Liver (tissue), 9 donors: ENCODE results near the gene CLCF1. TPM values are rescaled to one million over a fixed set of nuclear protein-coding genes. Genes with fewer than 3 reads are reported as not detected.

Experiments used
- DNase-seq: peaks from one replicate; pipeline ENCODE4 v3.0.0-alpha.2; 2017; ENCODE audit warnings: low spot score
- H3K27ac ChIP-seq, 2 donors: one replicate each; pipeline ENCODE4 v1.7.0; 2013; ENCODE audit warnings: inconsistent platforms in 2 of 2, low read length in 2 of 2, control low read depth in 1 of 2, low read depth in 1 of 2, mild to moderate bottlenecking in 1 of 2
- H3K27me3 ChIP-seq, 4 donors: one replicate each; pipeline versions ENCODE4 v1.6.1 to v1.7.0; 2013; ENCODE audit warnings: low read length in 3 of 4, inconsistent platforms in 1 of 4, mild to moderate bottlenecking in 1 of 4, moderate library complexity in 1 of 4; ENCODE audit not compliant: control insufficient read depth in 4 of 4, insufficient read depth in 4 of 4
- H3K36me3 ChIP-seq, 4 donors: one replicate each; pipeline versions ENCODE4 v1.6.1 to v1.7.0; 2013; ENCODE audit warnings: low read length in 3 of 4, mild to moderate bottlenecking in 3 of 4, low read depth in 1 of 4, moderate library complexity in 1 of 4; ENCODE audit not compliant: control insufficient read depth in 4 of 4, insufficient read depth in 3 of 4
- H3K4me1 ChIP-seq, 4 donors: one replicate each; pipeline versions ENCODE4 v1.6.1 to v1.7.0; 2013; ENCODE audit warnings: low read length in 3 of 4, mild to moderate bottlenecking in 3 of 4, moderate library complexity in 1 of 4; ENCODE audit not compliant: control insufficient read depth in 4 of 4, insufficient read depth in 4 of 4
- H3K4me3 ChIP-seq, 3 donors: one replicate each; pipeline versions ENCODE4 v1.6.1 to v1.7.0; 2013; ENCODE audit warnings: low read length in 3 of 3, control low read depth in 1 of 3, low read depth in 1 of 3, mild to moderate bottlenecking in 1 of 3
- H3K9ac ChIP-seq, 2 donors: one replicate each; pipeline ENCODE4 v1.7.0; 2013; ENCODE audit warnings: low read length in 2 of 2, mild to moderate bottlenecking in 2 of 2, moderate library complexity in 2 of 2, control low read depth in 1 of 2, low read depth in 1 of 2
- H3K9me3 ChIP-seq, 4 donors: one replicate each; pipeline versions ENCODE4 v1.6.1 to v1.7.0; 2013; ENCODE audit warnings: low read length in 3 of 4; ENCODE audit not compliant: control insufficient read depth in 4 of 4
- EGR1 ChIP-seq, 2 donors: IDR thresholded peaks; 2 replicates each; pipeline ENCODE4 v1.6.1; 2016 to 2018; ENCODE audit warnings: antibody characterized with exemption in 2 of 2, low read depth in 2 of 2
- FOXA1 ChIP-seq: IDR thresholded peaks from 2 replicates; pipeline ENCODE4 v1.6.1; 2016; ENCODE audit warnings: antibody characterized with exemption
- FOXA2 ChIP-seq: IDR thresholded peaks from 2 replicates; pipeline ENCODE4 v1.6.1; 2016; ENCODE audit warnings: antibody characterized with exemption
- GABPA ChIP-seq, 2 donors: IDR thresholded peaks in 1 of 2; conservative IDR thresholded peaks in 1 of 2; 2 replicates each; pipeline ENCODE4 v1.6.1; 2016; ENCODE audit warnings: antibody characterized with exemption in 2 of 2, mild to moderate bottlenecking in 1 of 2, moderate library complexity in 1 of 2
- HNF4A ChIP-seq, 2 donors: conservative IDR thresholded peaks; 2 replicates each; pipeline ENCODE4 v1.6.1; 2016; ENCODE audit warnings: antibody characterized with exemption in 2 of 2, mild to moderate bottlenecking in 2 of 2
- HNF4G ChIP-seq: IDR thresholded peaks from 2 replicates; pipeline ENCODE4 v1.6.1; 2016; ENCODE audit warnings: antibody characterized with exemption
- NR2F2 ChIP-seq: IDR thresholded peaks from 2 replicates; pipeline ENCODE4 v1.6.1; 2016; ENCODE audit warnings: antibody characterized with exemption
- RAD21 ChIP-seq, 2 donors: IDR thresholded peaks; 2 replicates each; pipeline ENCODE4 v1.6.1; 2016; ENCODE audit warnings: antibody characterized with exemption in 2 of 2, mild to moderate bottlenecking in 2 of 2
- RXRA ChIP-seq, 2 donors: IDR thresholded peaks; 2 replicates each; pipeline ENCODE4 v1.6.1; 2017 to 2018; ENCODE audit warnings: antibody characterized with exemption in 2 of 2, mild to moderate bottlenecking in 1 of 2
- SP1 ChIP-seq: IDR thresholded peaks from 2 replicates; pipeline ENCODE4 v1.6.1; 2018; ENCODE audit warnings: antibody characterized with exemption, mild to moderate bottlenecking
- TAF1 ChIP-seq: conservative IDR thresholded peaks from 2 replicates; pipeline ENCODE4 v1.6.1; 2016; ENCODE audit warnings: antibody characterized with exemption, mild to moderate bottlenecking
- YY1 ChIP-seq: IDR thresholded peaks from 2 replicates; pipeline ENCODE4 v1.6.1; 2016; ENCODE audit warnings: antibody characterized with exemption, mild to moderate bottlenecking
- WGBS: extraction: QIAGEN DNeasy Blood & Tissue Kit; methylation state at CpG from one replicate; pipeline ENCODE4 v1.1.7; 2013; 5-methylcytosine and 5-hydroxymethylcytosine counted together
- polyA plus RNA-seq, 2 donors: library from polyadenylated mRNA; stranded (reverse) in 1 of 2; unstranded in 1 of 2; fragments of 200-250 nt in 1 of 2; fragments of >200 nt in 1 of 2; fragmentation: Nextera tagmentation in 1 of 2; extraction: Ambion mirVana in 1 of 2; gene quantifications; one replicate each; pipeline versions ENCODE4 v1.2.1 to v1.2.3, GENCODE V29; 2013 to 2015
- total RNA-seq, 2 donors: library from RNA; depleted of rRNA; stranded (reverse); fragments of >200 nt; gene quantifications; one replicate each; pipeline ENCODE4 v1.2.3, GENCODE V29; 2014
- TF ChIP-seq, protein P1 (sequence below): fragments of 150-350 bp; IDR thresholded peaks from 2 replicates; pipeline ENCODE4 v1.5.1; 2017; ENCODE audit warnings: improper control_type of control experiment, low read depth, low read length; ENCODE audit not compliant: missing input control
- TF ChIP-seq, protein P2 (sequence below): IDR thresholded peaks from 2 replicates; pipeline ENCODE4 v1.6.1; 2016; ENCODE audit warnings: antibody characterized with exemption
- TF ChIP-seq, protein P3 (sequence below): IDR thresholded peaks from 2 replicates; pipeline ENCODE4 v1.6.1; 2016; ENCODE audit warnings: antibody characterized with exemption
- TF ChIP-seq, protein P4 (sequence below): IDR thresholded peaks from 2 replicates; pipeline ENCODE4 v1.6.1; 2016; ENCODE audit warnings: antibody characterized with exemption, mild to moderate bottlenecking
- TF ChIP-seq, protein P5 (sequence below): IDR thresholded peaks from 2 replicates; pipeline ENCODE4 v1.6.1; 2016; ENCODE audit warnings: antibody characterized with exemption
- donor health status: healthy.
- donor health status: healthy.
- donor health status: healthy.
- donor health status: healthy.
- donor health status: healthy.

The CLCF1 gene
- total and polyA plus RNA-seq, 4 donors: 0.14 to 1.8 (median 0.20) TPM

DNA sequence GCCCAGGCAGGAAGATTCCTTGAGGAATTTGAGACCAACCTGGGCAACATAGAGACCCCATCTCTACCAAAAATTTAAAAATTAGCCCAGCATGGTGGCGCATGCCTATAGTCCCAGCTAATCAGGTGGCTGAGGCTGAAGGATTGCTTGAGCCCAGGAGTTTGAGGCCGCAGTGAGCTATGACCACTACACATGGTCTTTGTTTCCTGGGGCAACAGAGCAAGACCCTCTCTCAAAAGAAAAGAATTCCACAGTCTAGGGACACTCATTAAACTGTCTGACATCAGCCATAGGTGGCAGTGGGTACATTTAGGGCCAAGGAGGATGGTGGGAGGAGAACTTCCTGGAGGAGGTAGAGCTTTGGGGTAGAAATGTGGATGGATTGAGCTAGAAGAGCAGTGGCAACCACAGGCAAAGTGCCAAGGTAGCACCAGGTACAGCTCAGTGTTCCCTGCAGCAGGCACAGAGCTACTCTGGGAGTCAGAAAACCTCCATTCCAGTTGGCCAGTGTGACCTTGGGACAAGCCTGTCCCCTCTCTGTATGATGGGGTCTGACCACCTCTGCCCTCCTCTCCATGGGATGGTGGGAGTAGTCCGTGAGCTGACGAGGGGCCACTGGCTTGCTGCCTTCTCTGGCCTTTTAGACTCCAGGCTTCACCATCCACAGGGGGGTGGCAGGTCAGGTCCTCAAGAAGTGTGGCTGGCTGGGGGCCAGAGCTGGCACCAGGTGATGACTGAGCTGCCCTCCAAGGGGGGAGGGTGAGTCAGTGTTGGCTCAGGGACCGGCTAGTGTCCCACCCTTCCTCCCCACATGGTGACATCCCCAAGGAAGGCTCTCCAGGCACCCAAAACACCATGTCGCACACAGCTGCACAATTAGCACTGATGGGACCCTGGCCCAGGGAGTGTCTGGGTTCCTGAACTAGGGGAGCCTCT, 3.7 kb upstream of the CLCF1 start (continued):
- TF ChIP-seq, protein P1, sequence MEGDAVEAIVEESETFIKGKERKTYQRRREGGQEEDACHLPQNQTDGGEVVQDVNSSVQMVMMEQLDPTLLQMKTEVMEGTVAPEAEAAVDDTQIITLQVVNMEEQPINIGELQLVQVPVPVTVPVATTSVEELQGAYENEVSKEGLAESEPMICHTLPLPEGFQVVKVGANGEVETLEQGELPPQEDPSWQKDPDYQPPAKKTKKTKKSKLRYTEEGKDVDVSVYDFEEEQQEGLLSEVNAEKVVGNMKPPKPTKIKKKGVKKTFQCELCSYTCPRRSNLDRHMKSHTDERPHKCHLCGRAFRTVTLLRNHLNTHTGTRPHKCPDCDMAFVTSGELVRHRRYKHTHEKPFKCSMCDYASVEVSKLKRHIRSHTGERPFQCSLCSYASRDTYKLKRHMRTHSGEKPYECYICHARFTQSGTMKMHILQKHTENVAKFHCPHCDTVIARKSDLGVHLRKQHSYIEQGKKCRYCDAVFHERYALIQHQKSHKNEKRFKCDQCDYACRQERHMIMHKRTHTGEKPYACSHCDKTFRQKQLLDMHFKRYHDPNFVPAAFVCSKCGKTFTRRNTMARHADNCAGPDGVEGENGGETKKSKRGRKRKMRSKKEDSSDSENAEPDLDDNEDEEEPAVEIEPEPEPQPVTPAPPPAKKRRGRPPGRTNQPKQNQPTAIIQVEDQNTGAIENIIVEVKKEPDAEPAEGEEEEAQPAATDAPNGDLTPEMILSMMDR: no peak
- TF ChIP-seq TAF1 (no peak), GABPA (IDR thresholded peaks at IDR 0.05 in 1 of 2, conservative IDR thresholded peaks at IDR 0.05 in 1 of 2) (no peak), NR2F2 (no peak), FOXA1 (no peak), HNF4A (conservative IDR thresholded peaks at IDR 0.05) (no peak)

DNA sequence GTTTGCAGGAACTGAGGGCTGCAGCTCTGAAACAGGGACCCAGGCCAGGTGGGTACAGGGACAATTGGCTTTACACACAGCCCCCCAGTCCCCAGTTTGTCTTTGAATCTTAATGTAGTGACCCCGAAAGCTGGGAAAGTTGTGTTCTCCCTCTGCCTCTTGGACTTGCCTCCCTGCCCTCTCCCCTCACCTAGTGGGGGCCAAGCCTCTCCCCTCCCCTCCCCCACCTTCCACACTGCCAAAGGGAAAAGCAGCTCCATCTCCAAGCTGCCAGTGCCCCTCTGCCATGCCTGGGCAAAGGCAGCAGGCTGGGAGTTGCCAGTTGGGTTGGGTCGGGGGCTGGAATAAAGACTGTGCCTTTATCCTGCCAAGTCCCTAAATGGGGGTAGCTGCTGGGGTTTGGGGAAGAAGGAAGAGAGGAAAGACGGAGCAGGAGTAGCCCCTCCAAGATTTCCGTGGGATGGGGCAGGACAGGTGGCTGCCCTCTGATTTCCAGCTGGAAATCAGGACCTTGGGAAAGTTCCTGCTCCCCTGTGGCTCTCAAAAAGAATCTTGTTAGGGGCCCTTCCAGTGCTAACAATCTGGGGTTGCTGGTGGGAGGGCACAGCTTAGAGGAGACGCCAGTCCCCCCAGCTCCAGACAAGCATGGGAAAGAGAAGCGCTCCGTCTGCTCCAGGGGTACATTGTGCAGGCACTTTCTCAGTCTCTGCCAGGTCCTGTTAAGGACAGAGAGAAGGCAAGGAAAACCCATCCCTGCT, 2.8 kb upstream of the CLCF1 start:
- no peaks in the 10 kb centered on the region for H3K9me3 ChIP-seq
- H3K36me3 ChIP-seq: no peaks in the 10 kb centered on the region
- no peak overlapping the region for H3K27ac ChIP-seq
- H3K9ac ChIP-seq: no peak overlapping the region
- H3K4me1 ChIP-seq: peaks cover 8 to 24% (median 10%) of the 10 kb centered on the region in 4 donors
- H3K4me3 ChIP-seq: no peak overlapping the region
- 72% methylated on average over 7 of the region's 7 CpGs for WGBS
- TF ChIP-seq, protein P2, sequence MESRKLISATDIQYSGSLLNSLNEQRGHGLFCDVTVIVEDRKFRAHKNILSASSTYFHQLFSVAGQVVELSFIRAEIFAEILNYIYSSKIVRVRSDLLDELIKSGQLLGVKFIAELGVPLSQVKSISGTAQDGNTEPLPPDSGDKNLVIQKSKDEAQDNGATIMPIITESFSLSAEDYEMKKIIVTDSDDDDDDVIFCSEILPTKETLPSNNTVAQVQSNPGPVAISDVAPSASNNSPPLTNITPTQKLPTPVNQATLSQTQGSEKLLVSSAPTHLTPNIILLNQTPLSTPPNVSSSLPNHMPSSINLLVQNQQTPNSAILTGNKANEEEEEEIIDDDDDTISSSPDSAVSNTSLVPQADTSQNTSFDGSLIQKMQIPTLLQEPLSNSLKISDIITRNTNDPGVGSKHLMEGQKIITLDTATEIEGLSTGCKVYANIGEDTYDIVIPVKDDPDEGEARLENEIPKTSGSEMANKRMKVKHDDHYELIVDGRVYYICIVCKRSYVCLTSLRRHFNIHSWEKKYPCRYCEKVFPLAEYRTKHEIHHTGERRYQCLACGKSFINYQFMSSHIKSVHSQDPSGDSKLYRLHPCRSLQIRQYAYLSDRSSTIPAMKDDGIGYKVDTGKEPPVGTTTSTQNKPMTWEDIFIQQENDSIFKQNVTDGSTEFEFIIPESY: no peak
- TF ChIP-seq, protein P1: no peak
- TF ChIP-seq, protein P3, sequence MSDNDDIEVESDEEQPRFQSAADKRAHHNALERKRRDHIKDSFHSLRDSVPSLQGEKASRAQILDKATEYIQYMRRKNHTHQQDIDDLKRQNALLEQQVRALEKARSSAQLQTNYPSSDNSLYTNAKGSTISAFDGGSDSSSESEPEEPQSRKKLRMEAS: no peak
- TF ChIP-seq GABPA (IDR thresholded peaks at IDR 0.05 in 1 of 2, conservative IDR thresholded peaks at IDR 0.05 in 1 of 2) (no peak), EGR1 (IDR thresholded peaks at IDR 0.05; ENCODE audit: low read depth in 2 of 2) (no peak), HNF4G (no peak), RAD21 (IDR thresholded peaks at IDR 0.05) (no peak), TAF1 (no peak), SP1 (no peak), FOXA2 (no peak), HNF4A (conservative IDR thresholded peaks at IDR 0.05) (no peak), NR2F2 (no peak), YY1 (no peak), FOXA1 (no peak), RXRA (IDR thresholded peaks at IDR 0.05) (no peak)
- TF ChIP-seq, protein P4, sequence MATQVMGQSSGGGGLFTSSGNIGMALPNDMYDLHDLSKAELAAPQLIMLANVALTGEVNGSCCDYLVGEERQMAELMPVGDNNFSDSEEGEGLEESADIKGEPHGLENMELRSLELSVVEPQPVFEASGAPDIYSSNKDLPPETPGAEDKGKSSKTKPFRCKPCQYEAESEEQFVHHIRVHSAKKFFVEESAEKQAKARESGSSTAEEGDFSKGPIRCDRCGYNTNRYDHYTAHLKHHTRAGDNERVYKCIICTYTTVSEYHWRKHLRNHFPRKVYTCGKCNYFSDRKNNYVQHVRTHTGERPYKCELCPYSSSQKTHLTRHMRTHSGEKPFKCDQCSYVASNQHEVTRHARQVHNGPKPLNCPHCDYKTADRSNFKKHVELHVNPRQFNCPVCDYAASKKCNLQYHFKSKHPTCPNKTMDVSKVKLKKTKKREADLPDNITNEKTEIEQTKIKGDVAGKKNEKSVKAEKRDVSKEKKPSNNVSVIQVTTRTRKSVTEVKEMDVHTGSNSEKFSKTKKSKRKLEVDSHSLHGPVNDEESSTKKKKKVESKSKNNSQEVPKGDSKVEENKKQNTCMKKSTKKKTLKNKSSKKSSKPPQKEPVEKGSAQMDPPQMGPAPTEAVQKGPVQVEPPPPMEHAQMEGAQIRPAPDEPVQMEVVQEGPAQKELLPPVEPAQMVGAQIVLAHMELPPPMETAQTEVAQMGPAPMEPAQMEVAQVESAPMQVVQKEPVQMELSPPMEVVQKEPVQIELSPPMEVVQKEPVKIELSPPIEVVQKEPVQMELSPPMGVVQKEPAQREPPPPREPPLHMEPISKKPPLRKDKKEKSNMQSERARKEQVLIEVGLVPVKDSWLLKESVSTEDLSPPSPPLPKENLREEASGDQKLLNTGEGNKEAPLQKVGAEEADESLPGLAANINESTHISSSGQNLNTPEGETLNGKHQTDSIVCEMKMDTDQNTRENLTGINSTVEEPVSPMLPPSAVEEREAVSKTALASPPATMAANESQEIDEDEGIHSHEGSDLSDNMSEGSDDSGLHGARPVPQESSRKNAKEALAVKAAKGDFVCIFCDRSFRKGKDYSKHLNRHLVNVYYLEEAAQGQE: no peak
- TF ChIP-seq, protein P5, sequence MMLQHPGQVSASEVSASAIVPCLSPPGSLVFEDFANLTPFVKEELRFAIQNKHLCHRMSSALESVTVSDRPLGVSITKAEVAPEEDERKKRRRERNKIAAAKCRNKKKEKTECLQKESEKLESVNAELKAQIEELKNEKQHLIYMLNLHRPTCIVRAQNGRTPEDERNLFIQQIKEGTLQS: no peak
- H3K27me3 ChIP-seq: no peaks in the 10 kb centered on the region
- no peak for DNase-seq
